GDM1 (cell line): ENCODE results near the gene CES2.
A peak's percentile ranks its signal among the peaks of the same experiment; 100 is the strongest.
"Not testable (repeated sequence)": the region's sequence is repeated elsewhere in the genome, so short reads cannot be mapped to it uniquely, and the experiment has no call there.

Experiments
- DNase-seq: peaks from one replicate; lab custom pipeline; 2025; lab: John Stamatoyannopoulos, UW

CES2 gene

GRCh38 chr16:66934839-66935313 lies 440 bp upstream of the CES2 start:
- DNase-seq, result not testable (repeated sequence)

GRCh38 chr16:66936462-66936861 lies 1.1 kb downstream of the CES2 start:
- DNase-seq, result no peak

GRCh38 chr16:66936889-66937554 lies 1.7 kb downstream of the CES2 start:
- no peak for DNase-seq

GRCh38 chr16:66937725-66938337 lies 2.5 kb downstream of the CES2 start:
- no peak for DNase-seq

- DNase-seq, result no peak
Observed at GRCh38 chr16:66939366-66939765, 4.0 kb downstream of the CES2 start.

GRCh38 chr16:66940236-66940635 lies 4.9 kb downstream of the CES2 start:
- no peak for DNase-seq

- no peak for DNase-seq
Observed at GRCh38 chr16:66942981-66943380, 7.7 kb downstream of the CES2 start.

- no peak for DNase-seq
Observed at GRCh38 chr16:66943426-66944053, 8.2 kb downstream of the CES2 start.

- no peak for DNase-seq
Observed at GRCh38 chr16:66944054-66944441, 8.7 kb downstream of the CES2 start.

- not testable (repeated sequence) for DNase-seq
Observed at GRCh38 chr16:66944971-66945370, 9.7 kb downstream of the CES2 start.

- no peak for DNase-seq
Observed at GRCh38 chr16:66945939-66946338, 10.6 kb downstream of the CES2 start.

- no peak for DNase-seq
Observed at GRCh38 chr16:66946541-66946940, 11.2 kb downstream of the CES2 start.

- no peak for DNase-seq
Observed at GRCh38 chr16:66946974-66947301, 11.6 kb downstream of the CES2 start.

- DNase-seq, result peak; percentile 33
Observed at GRCh38 chr16:66947302-66948065, 12.2 kb downstream of the CES2 start.

GRCh38 chr16:66948134-66948836 lies 13.0 kb downstream of the CES2 start:
- DNase-seq, result no peak

GRCh38 chr16:66948837-66949225 lies 13.5 kb downstream of the CES2 start:
- no peak for DNase-seq

GRCh38 chr16:66949472-66949871 lies 14.2 kb downstream of the CES2 start:
- no peak for DNase-seq

GRCh38 chr16:66950437-66950836 lies 15.1 kb downstream of the CES2 start:
- no peak for DNase-seq

GRCh38 chr16:66950971-66951790 lies 15.9 kb downstream of the CES2 start:
- DNase-seq, result no peak

GRCh38 chr16:66952430-66953110 lies 17.3 kb downstream of the CES2 start:
- DNase-seq, result no peak
